H1 (cell line): ENCODE results near the gene CPEB3. TPM values are rescaled to one million over a fixed set of nuclear protein-coding genes. Genes with fewer than 3 reads are reported as not detected.

Experiments
- CTCF ChIA-PET: fragments of 300-600 bp; sonication (Branson Sonifier 250); formaldehyde crosslinking; loops from one replicate; lab custom pipeline; 2021; ENCODE audit not compliant: partially characterized antibody; lab: Charles Lee
- POLR2A ChIA-PET: fragments of 300-600 bp; sonication (Branson Sonifier 250); formaldehyde crosslinking; loops from one replicate; lab custom pipeline; 2021; ENCODE audit warnings: inconsistent platforms; ENCODE audit not compliant: partially characterized antibody; lab: Charles Lee
- DNase-seq, 2 experiments: peaks; one replicate each; pipeline versions ENCODE4 v3.0.0 to v3.0.0-alpha.2; 2010 to 2022; ENCODE audit warnings: low spot score in 2 of 2, low read depth in 1 of 2, mixed read lengths in 1 of 2
- FAIRE-seq: peaks from 2 replicates; lab custom pipeline; 2011; peaks lifted over from hg19 to GRCh38; lab: Jason Lieb, UNC
- H2AFZ ChIP-seq: 2 replicates; pipeline ENCODE4 v1.8.1; 2012; ENCODE audit warnings: low read length, inconsistent platforms
- H2AK5ac ChIP-seq: 2 replicates; pipeline ENCODE4 v1.6.1; 2013; ENCODE audit warnings: low read depth, low read length
- H2BK120ac ChIP-seq: replicated peaks from 2 replicates; pipeline ENCODE3; 2013; ENCODE audit warnings: low read depth, low read length, inconsistent platforms
- H2BK12ac ChIP-seq: 2 replicates; pipeline ENCODE4 v1.6.1; 2013; ENCODE audit warnings: low read depth, low read length
- H2BK15ac ChIP-seq: 2 replicates; pipeline ENCODE4 v1.6.1; 2013; ENCODE audit warnings: low read length
- H2BK20ac ChIP-seq: 2 replicates; pipeline ENCODE4 v1.6.1; 2013; ENCODE audit warnings: low read length
- H2BK5ac ChIP-seq: 2 replicates; pipeline ENCODE4 v1.6.1; 2013; ENCODE audit warnings: low read depth, low read length
- H3K14ac ChIP-seq: 2 replicates; pipeline ENCODE4 v1.6.1; 2013; ENCODE audit warnings: inconsistent platforms; ENCODE audit not compliant: insufficient read length
- H3K18ac ChIP-seq: 2 replicates; pipeline ENCODE4 v1.6.1; 2013; ENCODE audit warnings: low read length; ENCODE audit errors: extremely low read depth
- H3K23ac ChIP-seq: 2 replicates; pipeline ENCODE4 v1.6.1; 2013; ENCODE audit warnings: inconsistent platforms; ENCODE audit not compliant: insufficient read length
- H3K23me2 ChIP-seq: 2 replicates; pipeline ENCODE4 v1.6.1; 2013; ENCODE audit warnings: low read depth, low read length
- H3K27ac ChIP-seq: 2 replicates; pipeline ENCODE4 v1.6.1; 2011; ENCODE audit warnings: low read depth, low read length, inconsistent platforms
- H3K27me3 ChIP-seq, 4 experiments: replicated peaks in 1 of 4; 1 replicate in 1 of 4; 2 replicates in 3 of 4; pipeline versions ENCODE4 v1.6.1 to v1.8.1; 2011 to 2013; ENCODE audit warnings: low read length in 3 of 4, mild to moderate bottlenecking in 3 of 4, inconsistent platforms in 2 of 4, mixed read lengths in 2 of 4, moderate library complexity in 1 of 4; ENCODE audit not compliant: control insufficient read depth in 3 of 4, insufficient read depth in 3 of 4; ENCODE audit errors: extremely low read depth in 1 of 4
- H3K36me3 ChIP-seq, 4 experiments: 2 replicates each; pipeline versions ENCODE4 v1.6.1 to v1.8.1; 2011 to 2013; ENCODE audit warnings: mild to moderate bottlenecking in 4 of 4, low read length in 3 of 4, moderate library complexity in 2 of 4, control low read depth in 1 of 4, inconsistent platforms in 1 of 4; ENCODE audit not compliant: insufficient read depth in 4 of 4, control insufficient read depth in 2 of 4
- H3K4ac ChIP-seq: replicated peaks from 2 replicates; pipeline ENCODE3; 2013; ENCODE audit warnings: low read length, low read depth, mixed read lengths, inconsistent platforms; ENCODE audit not compliant: insufficient read length
- H3K4me1 ChIP-seq, 4 experiments: replicated peaks in 1 of 4; 1 replicate in 1 of 4; 2 replicates in 3 of 4; pipeline versions ENCODE4 v1.6.1 to v1.8.1; 2011 to 2013; ENCODE audit warnings: low read length in 3 of 4, inconsistent platforms in 2 of 4, mixed read lengths in 1 of 4; ENCODE audit not compliant: insufficient read depth in 4 of 4, control insufficient read depth in 3 of 4
- H3K4me2 ChIP-seq, 2 experiments: 2 replicates each; pipeline versions ENCODE4 v1.6.1 to v1.8.1; 2011 to 2013; ENCODE audit warnings: low read depth in 2 of 2, low read length in 2 of 2, control low read depth in 1 of 2, inconsistent platforms in 1 of 2, mild to moderate bottlenecking in 1 of 2; ENCODE audit not compliant: insufficient read depth in 1 of 2
- H3K4me3 ChIP-seq, 4 experiments: fragments of 200-600, 300-600 bp in 1 of 4; sonication (generic), shearing (Covaris generic), sonication (Bioruptor Twin) in 1 of 4; 2 replicates each; pipeline versions ENCODE4 v1.5.1 to v1.8.1; 2011 to 2016; ENCODE audit warnings: low read length in 4 of 4, low read depth in 3 of 4, control low read depth in 2 of 4, inconsistent platforms in 2 of 4, mild to moderate bottlenecking in 2 of 4, mixed read lengths in 1 of 4, moderate library complexity in 1 of 4; ENCODE audit not compliant: insufficient read depth in 2 of 4; ENCODE audit errors: extremely low read depth in 1 of 4
- H3K56ac ChIP-seq: replicated peaks from 2 replicates; pipeline ENCODE3; 2013; ENCODE audit warnings: low read depth, mild to moderate bottlenecking, mixed read lengths, low read length, inconsistent platforms; ENCODE audit not compliant: insufficient read length
- H3K79me1 ChIP-seq: 2 replicates; pipeline ENCODE4 v1.6.1; 2013; ENCODE audit warnings: low read depth, low read length, control low read depth
- H3K79me2 ChIP-seq, 2 experiments: 2 replicates each; pipeline versions ENCODE4 v1.6.1 to v1.8.1; 2012 to 2013; ENCODE audit warnings: low read length in 2 of 2, mild to moderate bottlenecking in 2 of 2, inconsistent platforms in 1 of 2; ENCODE audit not compliant: insufficient read depth in 2 of 2, control insufficient read depth in 1 of 2
- H3K9ac ChIP-seq, 4 experiments: replicated peaks in 1 of 4; 1 replicate in 1 of 4; 2 replicates in 3 of 4; pipeline versions ENCODE4 v1.6.1 to v1.8.1; 2011 to 2013; ENCODE audit warnings: low read depth in 3 of 4, low read length in 3 of 4, control low read depth in 2 of 4, mild to moderate bottlenecking in 2 of 4, moderate library complexity in 2 of 4, inconsistent platforms in 1 of 4; ENCODE audit errors: extremely low read depth in 1 of 4
- H3K9me3 ChIP-seq, 2 experiments: 2 replicates each; pipeline versions ENCODE4 v1.6.1 to v1.8.1; 2012 to 2013; ENCODE audit warnings: mild to moderate bottlenecking in 2 of 2, moderate library complexity in 2 of 2, control low read depth in 1 of 2, inconsistent platforms in 1 of 2, low read depth in 1 of 2, low read length in 1 of 2, mixed read lengths in 1 of 2; ENCODE audit not compliant: insufficient read depth in 2 of 2
- H4K20me1 ChIP-seq, 2 experiments: replicated peaks in 1 of 2; 2 replicates each; pipeline versions ENCODE3 to v1.8.1; 2011 to 2013; ENCODE audit warnings: inconsistent platforms in 2 of 2, low read length in 2 of 2, mild to moderate bottlenecking in 1 of 2; ENCODE audit not compliant: insufficient read depth in 2 of 2, control insufficient read depth in 1 of 2
- H4K5ac ChIP-seq: 2 replicates; pipeline ENCODE4 v1.6.1; 2013; ENCODE audit warnings: low read length, low read depth, mixed read lengths, inconsistent platforms; ENCODE audit not compliant: insufficient read length
- H4K8ac ChIP-seq: 2 replicates; pipeline ENCODE4 v1.8.0; 2013; ENCODE audit warnings: mild to moderate bottlenecking, moderate library complexity, low read length, inconsistent platforms; ENCODE audit not compliant: insufficient read depth; ENCODE audit errors: extremely low read depth
- H4K91ac ChIP-seq: replicated peaks from 2 replicates; pipeline ENCODE3; 2013; ENCODE audit warnings: low read length, mixed read lengths, inconsistent platforms; ENCODE audit not compliant: insufficient read length
- ASH2L ChIP-seq: fragments of 200-600, 300-600 bp; sonication (generic); IDR thresholded peaks from one replicate; pipeline ENCODE4 v1.7.1; 2017; ENCODE audit warnings: low read length
- CBX8 ChIP-seq: fragments of 300-800, 300-1000 bp; sonication (generic); IDR thresholded peaks from 2 replicates; pipeline ENCODE4 v1.7.1; 2016; ENCODE audit warnings: low read depth, low read length, borderline replicate concordance
- CTCF ChIP-seq, 3 experiments: IDR thresholded peaks; 1 replicate in 2 of 3; 2 replicates in 1 of 3; pipeline versions ENCODE4 v1.5.1 to v1.6.1; 2011; ENCODE audit warnings: low read length in 3 of 3, mild to moderate bottlenecking in 3 of 3, inconsistent platforms in 2 of 3, low read depth in 1 of 3, moderate library complexity in 1 of 3; ENCODE audit not compliant: insufficient read depth in 1 of 3; ENCODE audit errors: control extremely low read depth in 1 of 3
- HDAC2 ChIP-seq, 2 experiments: fragments of 300-600 bp in 1 of 2; sonication (generic) in 1 of 2; IDR thresholded peaks; 2 replicates each; pipeline ENCODE4 v1.6.1; 2011 to 2012; ENCODE audit warnings: low read depth in 2 of 2, low read length in 2 of 2, mild to moderate bottlenecking in 2 of 2, moderate library complexity in 2 of 2, borderline replicate concordance in 1 of 2, inconsistent platforms in 1 of 2
- JUND ChIP-seq: IDR thresholded peaks from 2 replicates; pipeline ENCODE4 v1.6.1; 2011; ENCODE audit warnings: mild to moderate bottlenecking, improper control_type of control experiment, low read length
- MAFK ChIP-seq: IDR thresholded peaks from 2 replicates; pipeline ENCODE4 v1.6.1; 2012; ENCODE audit warnings: low read depth, mild to moderate bottlenecking, improper control_type of control experiment, low read length
- NANOG ChIP-seq: IDR thresholded peaks from 2 replicates; pipeline ENCODE4 v1.6.1; 2011; ENCODE audit warnings: low read length, low read depth, mild to moderate bottlenecking, inconsistent platforms; ENCODE audit not compliant: insufficient read depth, poor library complexity, severe bottlenecking
- NRF1 ChIP-seq: IDR thresholded peaks from 2 replicates; pipeline ENCODE4 v1.6.1; 2011; ENCODE audit warnings: mild to moderate bottlenecking, low read depth, low read length, improper control_type of control experiment
- RAD21 ChIP-seq, 2 experiments: IDR thresholded peaks in 1 of 2; conservative IDR thresholded peaks in 1 of 2; 2 replicates each; pipeline ENCODE4 v1.6.1; 2011; ENCODE audit warnings: low read depth in 2 of 2, low read length in 2 of 2, improper control_type of control experiment in 1 of 2, inconsistent platforms in 1 of 2, mild to moderate bottlenecking in 1 of 2, moderate library complexity in 1 of 2
- RXRA ChIP-seq: IDR thresholded peaks from 2 replicates; pipeline ENCODE4 v1.6.1; 2011; ENCODE audit warnings: low read depth, mild to moderate bottlenecking, low read length, moderate library complexity; ENCODE audit not compliant: insufficient read depth
- SAP30 ChIP-seq: fragments of 300-600 bp; sonication (generic); IDR thresholded peaks from 2 replicates; pipeline ENCODE4 v1.7.1; 2012; ENCODE audit warnings: low read length, moderate library complexity, mild to moderate bottlenecking, inconsistent platforms; ENCODE audit not compliant: insufficient read depth, insufficient replicate concordance
- WGBS, 2 experiments: shearing (Covaris generic) in 1 of 2; methylation state at CpG; one replicate each; pipeline versions ENCODE4 v1.1.6 to v1.1.7; 2013 to 2015; ENCODE audit warnings: low lambda C conversion rate in 2 of 2, mixed read lengths in 2 of 2, inconsistent platforms in 1 of 2, low coverage in 1 of 2, missing lambda C conversion rate in 1 of 2; ENCODE audit not compliant: insufficient replicate concordance in 2 of 2, insufficient coverage in 1 of 2, insufficient read length in 1 of 2; ENCODE audit errors: extremely low coverage in 1 of 2, missing lambda C conversion rate in 1 of 2; 5-methylcytosine and 5-hydroxymethylcytosine counted together
- polyA plus RNA-seq, 7 experiments: library from polyadenylated mRNA; depleted of rRNA in 3 of 7; stranded (reverse) in 5 of 7; unstranded in 2 of 7; fragments of >200 nt in 5 of 7; fragments of 200-250 nt in 2 of 7; gene quantifications; 1 replicate in 5 of 7; 2 replicates in 1 of 7; 4 replicates in 1 of 7; pipeline versions ENCODE4 v1.2.1 to v1.2.3, GENCODE V29; 2011 to 2013; ENCODE audit warnings: missing spikeins in 2 of 7, mixed read lengths in 2 of 7
- total RNA-seq: library from RNA; stranded (reverse); fragmentation: NEBNext Ultra II Directional; extraction: Animal tissue kit (Norgen Biotek cat#: 25700); gene quantifications from 2 replicates; pipeline ENCODE4 v1.2.1, GENCODE V29; 2021

CPEB3 gene
- total and polyA plus RNA-seq, 2 of the 8 experiments (the other 6 are each of a cell fraction or from before 2014, with no cell fraction given), result 0.39 to 1.7 TPM

GRCh38 chr10:92066386-92066785 is 224.5 kb downstream of the CPEB3 start:
- H3K9ac ChIP-seq, result no peak overlapping the region
- no peak overlapping the region for H3K14ac ChIP-seq
- H3K23me2 ChIP-seq, result no peaks in the 10 kb centered on the region
- H3K56ac ChIP-seq, result no peak overlapping the region
- ChIA-PET POLR2A (no interaction called here), CTCF (interaction anchor here (1.6 to 2.7 kb wide), 2 partner anchors 10 to 226 kb away, joined by 3 to 9 read pairs; no protein-coding TSS in a partner anchor)
- no peak for FAIRE-seq
- H3K4ac ChIP-seq, result no peak overlapping the region
- no peak overlapping the region for H3K4me3 ChIP-seq
- no peak overlapping the region for H3K18ac ChIP-seq
- no peak overlapping the region for H2BK20ac ChIP-seq
- H3K27me3 ChIP-seq, result no peaks in the 10 kb centered on the region
- H2AK5ac ChIP-seq, result no peak overlapping the region
- H2BK120ac ChIP-seq, result no peak overlapping the region
- no peak for DNase-seq
- H2BK15ac ChIP-seq, result no peak overlapping the region
- no peaks in the 10 kb centered on the region for H3K9me3 ChIP-seq
- no peaks in the 10 kb centered on the region; a peak in 1 of 8 replicates for H3K36me3 ChIP-seq
- no peaks in the 10 kb centered on the region for H3K79me2 ChIP-seq
- H2BK5ac ChIP-seq, result no peak overlapping the region
- H4K5ac ChIP-seq, result no peak overlapping the region
- no peak overlapping the region for H3K27ac ChIP-seq
- no peak overlapping the region for H3K23ac ChIP-seq
- H4K91ac ChIP-seq, result no peak overlapping the region
- H3K4me1 ChIP-seq, result no peaks in the 10 kb centered on the region
- no peak overlapping the region for H2AFZ ChIP-seq
- H3K4me2 ChIP-seq, result no peak overlapping the region
- H4K8ac ChIP-seq, result no peak overlapping the region
- no peaks in the 10 kb centered on the region for H4K20me1 ChIP-seq
- H2BK12ac ChIP-seq, result no peak overlapping the region
- no peaks in the 10 kb centered on the region for H3K79me1 ChIP-seq
- 97% methylated on average over 4 of the region's 4 CpGs; no CpG with 5 or more reads in 1 of the 2 experiments for WGBS, 2 experiments
- TF ChIP-seq RAD21 (IDR thresholded peaks at IDR 0.05 in 1 of 2, conservative IDR thresholded peaks at IDR 0.05 in 1 of 2; ENCODE audit: low read depth in 2 of 2, low read length in 2 of 2) (no peak), CTCF (IDR thresholded peaks at IDR 0.05; ENCODE audit: control extremely low read depth in 1 of 3, insufficient read depth in 1 of 3, low read depth in 1 of 3, low read length in 3 of 3) (no peak), JUND (no peak), SAP30 (no peak), CBX8 (no peak), ASH2L (no peak), MAFK (no peak), NRF1 (no peak), RXRA (no peak), HDAC2 (IDR thresholded peaks at IDR 0.05; ENCODE audit: borderline replicate concordance in 1 of 2, low read depth in 2 of 2, low read length in 2 of 2) (no peak), NANOG (no peak)
